GM13977 (cell line): ENCODE measurements around the gene NUBPL.
A peak's percentile ranks its signal among the peaks of the same experiment; 100 is the strongest.

Experiments
- DNase-seq: peaks from one replicate; pipeline ENCODE4 v3.0.0; 2012; ENCODE audit warnings: low spot score
- in situ Hi-C: fragments of 300-500 bp; cut with MboI; formaldehyde crosslinking; loops from one replicate; pipeline ENCODE4 v1.12.0; 2022; ENCODE audit warnings: low sequenced_read_pairs, low pct_unique_long_range_greater_than_20kb, mixed read lengths, inconsistent platforms; ENCODE audit not compliant: unreplicated experiment
- TF ChIP-seq, protein P1 (sequence below): IDR thresholded peaks from 2 replicates; pipeline ENCODE4 v1.5.1; 2012; ENCODE audit warnings: mild to moderate bottlenecking, control low read depth; ENCODE audit not compliant: insufficient read depth; ENCODE audit errors: extremely low read depth, missing control alignments

The NUBPL gene

DNA sequence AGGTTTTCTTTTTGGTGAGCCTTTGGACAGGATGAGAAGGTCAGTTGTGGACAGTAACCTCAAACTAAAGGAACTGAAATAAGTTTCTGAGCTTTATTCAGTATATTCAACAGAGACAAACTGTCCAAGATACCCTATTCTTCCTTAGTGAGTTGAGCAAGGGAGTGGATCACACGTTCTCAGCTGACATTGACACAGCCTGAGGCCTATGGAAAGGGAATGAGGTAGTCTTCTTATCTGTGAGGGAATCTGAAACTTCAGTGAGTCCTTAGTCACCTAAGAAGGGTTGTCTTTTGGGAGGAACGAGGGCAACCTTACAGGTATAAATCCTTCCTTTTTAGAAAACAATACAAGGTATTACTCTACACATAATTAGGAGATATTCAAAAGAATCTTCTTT lies 5.0 kb upstream of the NUBPL start:
- TF ChIP-seq, protein P1, sequence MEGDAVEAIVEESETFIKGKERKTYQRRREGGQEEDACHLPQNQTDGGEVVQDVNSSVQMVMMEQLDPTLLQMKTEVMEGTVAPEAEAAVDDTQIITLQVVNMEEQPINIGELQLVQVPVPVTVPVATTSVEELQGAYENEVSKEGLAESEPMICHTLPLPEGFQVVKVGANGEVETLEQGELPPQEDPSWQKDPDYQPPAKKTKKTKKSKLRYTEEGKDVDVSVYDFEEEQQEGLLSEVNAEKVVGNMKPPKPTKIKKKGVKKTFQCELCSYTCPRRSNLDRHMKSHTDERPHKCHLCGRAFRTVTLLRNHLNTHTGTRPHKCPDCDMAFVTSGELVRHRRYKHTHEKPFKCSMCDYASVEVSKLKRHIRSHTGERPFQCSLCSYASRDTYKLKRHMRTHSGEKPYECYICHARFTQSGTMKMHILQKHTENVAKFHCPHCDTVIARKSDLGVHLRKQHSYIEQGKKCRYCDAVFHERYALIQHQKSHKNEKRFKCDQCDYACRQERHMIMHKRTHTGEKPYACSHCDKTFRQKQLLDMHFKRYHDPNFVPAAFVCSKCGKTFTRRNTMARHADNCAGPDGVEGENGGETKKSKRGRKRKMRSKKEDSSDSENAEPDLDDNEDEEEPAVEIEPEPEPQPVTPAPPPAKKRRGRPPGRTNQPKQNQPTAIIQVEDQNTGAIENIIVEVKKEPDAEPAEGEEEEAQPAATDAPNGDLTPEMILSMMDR, result no peak
- in situ Hi-C loops, result no loop called here
- DNase-seq, result no peak

DNA sequence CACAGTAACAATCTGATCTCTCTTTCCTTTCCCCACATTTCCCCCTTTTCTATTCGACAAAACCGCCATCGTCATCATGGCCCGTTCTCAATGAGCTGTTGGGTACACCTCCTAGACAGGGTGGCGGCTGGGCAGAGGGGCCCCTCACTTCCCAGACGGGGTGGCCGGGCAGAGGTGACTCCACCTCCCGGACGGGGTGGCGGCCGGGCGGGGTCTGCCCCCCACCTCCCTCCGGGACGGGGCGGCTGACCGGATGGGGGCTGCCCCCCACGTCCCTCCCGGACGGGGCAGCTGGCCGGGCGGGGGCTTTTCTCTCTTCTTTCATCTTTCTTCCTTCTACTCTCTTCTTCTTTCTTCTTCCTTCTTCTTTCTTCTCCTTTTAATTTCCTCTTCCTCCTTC lies 1.3 kb upstream of the NUBPL start:
- TF ChIP-seq, protein P1, result no peak
- in situ Hi-C loops, result no loop called here
- DNase-seq, result no peak

DNA sequence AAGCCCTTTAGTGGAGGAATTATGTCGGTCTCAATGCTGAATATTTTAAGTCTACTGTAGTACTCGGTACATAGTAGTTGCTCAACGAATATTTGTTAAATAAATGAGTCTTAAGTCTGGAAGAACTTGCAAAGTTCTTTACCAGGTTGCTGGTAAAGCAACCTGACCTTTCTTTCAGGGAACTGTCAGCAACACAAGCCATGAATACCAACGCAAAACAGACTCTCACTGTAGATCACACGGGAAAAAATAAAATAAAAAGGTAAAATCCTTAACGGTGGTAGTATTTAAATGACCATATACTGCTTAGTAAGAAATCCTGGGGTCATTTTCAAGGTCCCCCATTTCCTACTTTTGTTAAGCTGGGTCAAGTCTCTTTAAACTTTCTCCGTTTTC lies 447 bp upstream of the NUBPL start:
- TF ChIP-seq, protein P1, result no peak
- in situ Hi-C loops, result no loop called here
- peak; percentile 19 for DNase-seq

DNA sequence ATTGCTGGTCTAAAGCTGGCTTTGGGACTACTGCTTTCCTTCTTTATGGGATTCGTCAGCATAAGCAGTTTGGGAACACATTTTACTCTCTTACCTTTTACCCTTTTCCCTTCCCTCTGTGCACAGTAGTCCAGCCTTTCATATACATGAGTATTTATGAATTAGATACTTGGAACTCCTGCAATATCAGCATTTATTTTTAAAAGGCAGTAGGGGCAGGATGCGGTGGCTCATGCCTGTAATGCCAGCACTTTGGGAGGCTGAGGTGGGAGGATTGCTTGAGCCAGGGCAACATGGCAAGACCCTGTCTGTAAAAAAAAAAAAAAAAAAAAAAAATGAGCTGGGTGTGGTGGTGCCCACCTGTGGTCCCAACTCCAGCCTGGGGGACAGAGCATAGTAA lies 3.0 kb downstream of the NUBPL start:
- TF ChIP-seq, protein P1, result no peak
- no peak for DNase-seq
- in situ Hi-C loops, result no loop called here

DNA sequence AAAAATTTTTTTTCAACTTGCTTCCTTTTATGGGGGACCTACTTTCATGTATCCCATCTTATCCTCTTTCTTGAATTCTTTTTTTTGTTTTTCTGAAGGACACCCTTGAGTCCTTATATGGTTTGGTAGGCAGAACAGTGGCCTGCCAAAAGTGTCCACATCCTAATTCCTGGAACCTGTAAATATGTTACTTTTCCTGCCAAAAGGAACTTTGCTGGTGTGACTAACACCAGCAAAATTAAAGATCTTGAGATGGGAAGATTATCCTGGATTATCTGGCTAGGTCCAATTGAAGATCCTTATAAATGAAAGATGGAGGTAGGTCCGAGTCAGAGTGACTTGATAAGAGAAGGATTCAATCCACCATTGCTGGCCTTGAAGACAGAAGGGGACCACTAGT lies 5.3 kb downstream of the NUBPL start:
- in situ Hi-C loops, result no loop called here
- TF ChIP-seq, protein P1, result no peak
- DNase-seq, result no peak

DNA sequence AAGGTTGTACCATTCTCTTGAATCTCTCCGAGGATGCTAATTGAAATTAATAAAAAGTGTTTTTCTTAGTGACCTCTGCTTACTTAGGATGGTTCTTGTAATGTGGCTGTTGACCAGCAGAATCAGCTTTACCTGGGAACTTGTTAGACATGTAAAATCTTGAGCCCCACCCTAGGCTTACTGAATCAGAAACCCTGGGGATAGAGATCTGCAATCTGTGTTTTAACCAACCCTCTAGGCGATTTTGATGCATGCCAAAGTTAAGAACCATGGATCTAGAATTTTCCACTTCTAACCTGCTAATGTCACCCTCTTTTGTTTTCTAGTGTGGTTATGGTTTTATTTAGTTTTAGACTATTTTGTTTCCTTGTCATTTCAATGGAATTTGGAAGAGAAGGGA lies 6.5 kb downstream of the NUBPL start:
- in situ Hi-C loops, result no loop called here
- no peak for DNase-seq
- TF ChIP-seq, protein P1, result no peak

DNA sequence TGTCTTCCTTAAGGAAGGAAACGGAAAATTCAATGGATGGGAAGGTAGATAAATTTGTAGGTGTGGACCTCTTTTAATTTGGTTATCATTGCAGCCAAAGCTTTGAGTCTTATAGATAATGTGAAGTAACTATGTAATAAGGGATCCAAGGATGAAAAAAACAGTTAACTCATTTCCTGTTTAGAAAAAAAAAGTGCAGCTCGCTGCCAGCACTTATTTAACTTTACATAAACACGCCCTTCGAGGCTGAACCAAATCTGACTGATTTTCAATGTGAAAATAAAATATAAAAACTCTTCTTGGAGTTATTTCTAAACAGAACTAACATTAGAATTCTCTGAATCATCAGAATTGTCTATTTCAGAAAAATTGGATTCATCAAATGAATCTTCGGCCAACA lies 7.0 kb downstream of the NUBPL start:
- TF ChIP-seq, protein P1, result no peak
- in situ Hi-C loops, result no loop called here
- no peak for DNase-seq
